ENCODE results near the gene SPTB. TPM values are rescaled to one million over a fixed set of nuclear protein-coding genes. Genes with fewer than 3 reads are reported as not detected.

SPTB gene
- total RNA-seq, 1 experiment from 2014 or later, result 0.43 TPM

DNA sequence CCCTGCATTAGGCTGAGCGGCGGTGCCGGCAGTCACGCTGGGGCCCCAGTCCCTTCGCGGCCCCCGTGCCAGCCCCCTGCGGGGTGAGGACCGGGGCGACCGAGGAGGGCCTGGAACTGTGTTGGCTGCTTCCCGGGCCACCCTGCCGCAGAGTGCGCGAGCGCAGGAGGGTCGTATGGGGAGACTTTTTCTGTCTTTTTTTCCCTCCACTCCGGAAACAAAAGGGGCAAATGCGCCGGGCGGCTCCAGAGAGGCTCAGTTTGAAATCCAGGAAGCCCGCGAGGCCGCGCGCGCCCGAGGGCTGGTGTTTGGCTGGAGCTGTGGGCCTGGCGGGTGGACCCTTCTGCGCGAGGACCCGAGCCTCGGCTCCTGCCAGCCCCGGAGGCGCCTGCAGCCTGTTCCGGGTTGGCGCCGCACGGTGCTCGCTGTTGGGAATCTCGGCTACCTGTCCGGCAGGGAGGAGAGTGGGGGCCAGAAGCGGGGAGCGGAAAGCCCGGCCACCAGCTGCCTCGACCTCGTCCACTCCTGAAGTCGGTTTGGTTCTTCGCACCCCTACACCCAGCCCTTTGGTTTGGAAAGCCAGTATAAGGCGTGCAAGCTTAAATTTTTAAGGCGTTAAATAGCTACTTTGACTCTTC, 174.8 kb downstream of the SPTB start:
- POLR2A ChIA-PET (ENCODE audit: low non-redundant PET), result interaction anchor here (0.6 kb wide), 1 partner anchor 981 kb away, joined by 3 read pairs; no protein-coding TSS in a partner anchor
- H3K36me3 ChIP-seq (ENCODE audit: insufficient read depth, low read length, poor library complexity, severe bottlenecking), result no peaks in the 10 kb centered on the region
- CTCF ChIA-PET, result interaction anchor here (1.0 kb wide), 1 partner anchor 175 kb away, joined by 4 read pairs; no protein-coding TSS in a partner anchor
- H3K27ac ChIP-seq (ENCODE audit: low read depth, low read length, poor library complexity, severe bottlenecking), result peak overlapping the region; percentile 76
- peak overlapping the region; percentile 70 for H3K4me3 ChIP-seq (ENCODE audit: low read depth, low read length, poor library complexity, severe bottlenecking)
- no peaks in the 10 kb centered on the region for H3K27me3 ChIP-seq (replicated peaks; ENCODE audit: insufficient read depth, low read depth, low read length, poor library complexity)
- no peaks in the 10 kb centered on the region for H3K9me3 ChIP-seq (ENCODE audit: low read depth, low read length, poor library complexity, severe bottlenecking)
- BruUV-seq (replicated peaks), result no TSS peak
- intact Hi-C loops (cut with micrococcal nuclease; ENCODE audit: unreplicated experiment), result no loop called here
- TF ChIP-seq EZH2 (IDR thresholded peaks at IDR 0.05; ENCODE audit: borderline replicate concordance, low read depth, low read length, poor library complexity, severe bottlenecking), result no peak
- TF ChIP-seq, protein P1, sequence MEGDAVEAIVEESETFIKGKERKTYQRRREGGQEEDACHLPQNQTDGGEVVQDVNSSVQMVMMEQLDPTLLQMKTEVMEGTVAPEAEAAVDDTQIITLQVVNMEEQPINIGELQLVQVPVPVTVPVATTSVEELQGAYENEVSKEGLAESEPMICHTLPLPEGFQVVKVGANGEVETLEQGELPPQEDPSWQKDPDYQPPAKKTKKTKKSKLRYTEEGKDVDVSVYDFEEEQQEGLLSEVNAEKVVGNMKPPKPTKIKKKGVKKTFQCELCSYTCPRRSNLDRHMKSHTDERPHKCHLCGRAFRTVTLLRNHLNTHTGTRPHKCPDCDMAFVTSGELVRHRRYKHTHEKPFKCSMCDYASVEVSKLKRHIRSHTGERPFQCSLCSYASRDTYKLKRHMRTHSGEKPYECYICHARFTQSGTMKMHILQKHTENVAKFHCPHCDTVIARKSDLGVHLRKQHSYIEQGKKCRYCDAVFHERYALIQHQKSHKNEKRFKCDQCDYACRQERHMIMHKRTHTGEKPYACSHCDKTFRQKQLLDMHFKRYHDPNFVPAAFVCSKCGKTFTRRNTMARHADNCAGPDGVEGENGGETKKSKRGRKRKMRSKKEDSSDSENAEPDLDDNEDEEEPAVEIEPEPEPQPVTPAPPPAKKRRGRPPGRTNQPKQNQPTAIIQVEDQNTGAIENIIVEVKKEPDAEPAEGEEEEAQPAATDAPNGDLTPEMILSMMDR (conservative IDR thresholded peaks at IDR 0.05; ENCODE audit: low read depth, low read length), result no peak
- H3K4me1 ChIP-seq (ENCODE audit: insufficient read depth, low read length, poor library complexity, severe bottlenecking), result peaks cover 18% of the 10 kb centered on the region
- DNase-seq (ENCODE audit: low spot score), result peak; percentile 40

DNA sequence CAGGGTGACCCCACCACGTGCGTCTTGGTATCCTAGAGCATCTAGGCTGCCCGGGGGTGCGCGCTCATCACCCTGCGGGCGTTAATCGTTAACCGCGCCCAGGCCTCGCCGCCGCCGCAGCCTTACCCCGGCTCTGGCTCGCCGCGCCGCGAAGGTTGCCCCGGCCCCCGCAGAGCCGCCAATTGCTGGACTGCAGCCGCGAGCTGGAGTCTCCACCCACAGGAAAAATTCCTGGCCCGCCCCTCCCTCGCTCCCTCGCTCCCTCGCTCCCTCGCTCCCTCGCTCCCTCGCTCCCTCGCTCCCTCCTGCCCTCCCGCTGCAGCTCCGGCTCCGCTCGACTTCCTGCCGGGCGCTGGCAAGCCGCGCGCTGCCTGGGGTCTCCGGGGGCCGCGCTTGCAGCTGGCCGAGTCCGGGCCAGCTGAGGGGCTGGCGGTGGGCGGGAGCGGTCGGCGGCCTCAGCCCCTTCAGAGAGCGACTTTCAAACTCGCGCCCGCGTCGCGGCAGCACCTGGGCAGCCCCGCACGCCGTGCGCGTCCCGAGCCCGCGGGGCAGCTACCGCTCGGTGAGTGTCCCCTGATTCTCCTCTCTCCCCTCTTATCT, 175.5 kb downstream of the SPTB start, which contains the start of gene PLEKHG3:
TSS of gene PLEKHG3 (plus strand) at position 282 of the 600 bp plus-strand sequence. CDS start 23,208 bp downstream, outside the sequence.
- Histone ChIP-seq H3K27ac (ENCODE audit: low read depth, low read length, poor library complexity, severe bottlenecking) (peak within 1 kb of the TSS; percentile 76), H3K4me1 (ENCODE audit: insufficient read depth, low read length, poor library complexity, severe bottlenecking) (peaks cover 18% of the 10 kb centered on the region), H3K27me3 (replicated peaks; ENCODE audit: insufficient read depth, low read depth, low read length, poor library complexity) (no peaks in the 10 kb centered on the region), H3K9me3 (ENCODE audit: low read depth, low read length, poor library complexity, severe bottlenecking) (no peaks in the 10 kb centered on the region), H3K4me3 (ENCODE audit: low read depth, low read length, poor library complexity, severe bottlenecking) (peak within 1 kb of the TSS; percentile 70), H3K36me3 (ENCODE audit: insufficient read depth, low read length, poor library complexity, severe bottlenecking) (no peaks in the 10 kb centered on the region)
- peak; percentile 82 for DNase-seq (ENCODE audit: low spot score)
- TF ChIP-seq, protein P1 (conservative IDR thresholded peaks at IDR 0.05; ENCODE audit: low read depth, low read length), result no peak
- TF ChIP-seq EZH2 (IDR thresholded peaks at IDR 0.05; ENCODE audit: borderline replicate concordance, low read depth, low read length, poor library complexity, severe bottlenecking), result no peak
- BruUV-seq (replicated peaks), result no TSS peak
- POLR2A ChIA-PET (ENCODE audit: low non-redundant PET), result no interaction called here
- CTCF ChIA-PET, result interaction anchor here (0.6 to 0.7 kb wide), 2 partner anchors 46 to 136 kb away, joined by 3 read pairs; no protein-coding TSS in a partner anchor
- intact Hi-C loops (cut with micrococcal nuclease; ENCODE audit: unreplicated experiment), result no loop called here

- no TSS peak for BruUV-seq (replicated peaks)
- peak overlapping the region; percentile 70 for H3K4me3 ChIP-seq (ENCODE audit: low read depth, low read length, poor library complexity, severe bottlenecking)
- peak overlapping the region; percentile 76 for H3K27ac ChIP-seq (ENCODE audit: low read depth, low read length, poor library complexity, severe bottlenecking)
- DNase-seq (ENCODE audit: low spot score), result no peak
- CTCF ChIA-PET, result interaction anchor here (0.6 to 0.7 kb wide), 2 partner anchors 45 to 137 kb away, joined by 3 read pairs; no protein-coding TSS in a partner anchor
- no peaks in the 10 kb centered on the region for H3K9me3 ChIP-seq (ENCODE audit: low read depth, low read length, poor library complexity, severe bottlenecking)
- H3K4me1 ChIP-seq (ENCODE audit: insufficient read depth, low read length, poor library complexity, severe bottlenecking), result peaks cover 18% of the 10 kb centered on the region
- POLR2A ChIA-PET (ENCODE audit: low non-redundant PET), result no interaction called here
- H3K27me3 ChIP-seq (replicated peaks; ENCODE audit: insufficient read depth, low read depth, low read length, poor library complexity), result no peaks in the 10 kb centered on the region
- TF ChIP-seq EZH2 (IDR thresholded peaks at IDR 0.05; ENCODE audit: borderline replicate concordance, low read depth, low read length, poor library complexity, severe bottlenecking), result no peak
- TF ChIP-seq, protein P1 (conservative IDR thresholded peaks at IDR 0.05; ENCODE audit: low read depth, low read length), result no peak
- intact Hi-C loops (cut with micrococcal nuclease; ENCODE audit: unreplicated experiment), result no loop called here
- no peaks in the 10 kb centered on the region for H3K36me3 ChIP-seq (ENCODE audit: insufficient read depth, low read length, poor library complexity, severe bottlenecking)
Measured at GRCh38 chr14:64703395-64704142, 176.1 kb downstream of the SPTB start.
